HG02852 (cell line): ENCODE results near the gene CS.
A peak's percentile ranks its signal among the peaks of the same experiment; 100 is the strongest.
"Not testable (repeated sequence)": the region's sequence is repeated elsewhere in the genome, so short reads cannot be mapped to it uniquely, and the experiment has no call there.

Experiments used
- ATAC-seq: cut with Tn5 transposase; IDR thresholded peaks from one replicate; pipeline ENCODE4 v1.9.1; 2021; ENCODE audit warnings: mild to moderate bottlenecking, moderate library complexity; ENCODE audit not compliant: unreplicated experiment

Gene CS

DNA sequence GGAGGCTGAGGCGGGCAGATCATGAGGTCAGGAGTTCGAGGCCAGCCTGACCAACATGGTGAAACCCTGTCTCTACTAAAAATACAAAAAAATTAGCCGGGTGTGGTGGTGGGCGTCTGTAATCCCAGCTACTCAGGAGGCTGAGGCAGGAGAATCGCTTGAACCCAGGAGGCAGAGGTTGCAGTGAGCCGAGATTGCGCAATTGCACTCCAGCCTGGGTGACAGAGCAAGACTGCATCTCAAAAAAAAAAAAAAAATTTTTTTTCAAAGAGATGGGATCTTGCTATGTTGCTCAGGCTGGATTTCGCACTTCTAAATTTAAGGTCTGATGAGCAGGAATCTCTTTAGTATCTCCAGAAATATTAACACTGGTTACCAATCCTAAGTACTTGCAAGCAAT lies 21.5 kb upstream of the CS start:
- not testable (repeated sequence) for ATAC-seq

DNA sequence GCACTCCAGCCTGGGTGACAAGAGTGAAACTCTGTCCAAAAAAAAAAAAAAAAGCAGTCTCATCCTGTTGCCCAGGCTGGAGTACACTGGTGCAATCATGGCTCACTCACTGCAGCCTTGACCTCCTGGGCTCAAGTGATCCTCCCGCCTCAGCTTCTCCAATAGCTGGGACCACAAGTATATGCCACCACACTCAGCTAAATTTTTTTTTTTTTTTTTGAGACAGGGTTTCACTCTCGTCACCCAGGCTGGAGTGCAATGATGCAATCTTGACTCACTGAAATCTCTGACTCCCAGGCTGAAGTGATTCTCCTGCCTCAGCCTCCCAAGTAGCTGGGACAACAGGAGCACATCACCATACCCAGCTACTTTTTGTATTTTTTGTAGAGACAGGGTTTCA lies 20.9 kb upstream of the CS start:
- ATAC-seq, result no peak

DNA sequence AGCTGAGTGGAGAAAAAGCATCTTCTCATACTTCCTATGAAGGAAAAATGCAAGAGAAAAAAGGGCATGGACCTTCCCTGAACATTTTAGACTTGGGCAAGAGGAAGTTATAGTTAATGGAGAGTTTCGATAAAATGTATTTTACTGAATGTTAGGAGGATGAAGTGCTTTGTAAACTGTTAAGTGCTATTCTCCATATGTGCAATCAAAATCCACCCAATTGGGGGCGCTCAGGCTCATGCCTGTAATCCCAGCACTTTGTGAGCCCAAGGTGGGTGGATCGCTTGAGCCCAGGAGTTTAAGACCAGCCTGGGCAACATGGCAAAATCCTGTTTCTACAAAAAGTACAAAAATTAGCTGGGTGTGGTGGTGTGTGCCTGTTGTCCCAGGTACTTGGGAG lies 17.5 kb upstream of the CS start:
- ATAC-seq, result no peak

DNA sequence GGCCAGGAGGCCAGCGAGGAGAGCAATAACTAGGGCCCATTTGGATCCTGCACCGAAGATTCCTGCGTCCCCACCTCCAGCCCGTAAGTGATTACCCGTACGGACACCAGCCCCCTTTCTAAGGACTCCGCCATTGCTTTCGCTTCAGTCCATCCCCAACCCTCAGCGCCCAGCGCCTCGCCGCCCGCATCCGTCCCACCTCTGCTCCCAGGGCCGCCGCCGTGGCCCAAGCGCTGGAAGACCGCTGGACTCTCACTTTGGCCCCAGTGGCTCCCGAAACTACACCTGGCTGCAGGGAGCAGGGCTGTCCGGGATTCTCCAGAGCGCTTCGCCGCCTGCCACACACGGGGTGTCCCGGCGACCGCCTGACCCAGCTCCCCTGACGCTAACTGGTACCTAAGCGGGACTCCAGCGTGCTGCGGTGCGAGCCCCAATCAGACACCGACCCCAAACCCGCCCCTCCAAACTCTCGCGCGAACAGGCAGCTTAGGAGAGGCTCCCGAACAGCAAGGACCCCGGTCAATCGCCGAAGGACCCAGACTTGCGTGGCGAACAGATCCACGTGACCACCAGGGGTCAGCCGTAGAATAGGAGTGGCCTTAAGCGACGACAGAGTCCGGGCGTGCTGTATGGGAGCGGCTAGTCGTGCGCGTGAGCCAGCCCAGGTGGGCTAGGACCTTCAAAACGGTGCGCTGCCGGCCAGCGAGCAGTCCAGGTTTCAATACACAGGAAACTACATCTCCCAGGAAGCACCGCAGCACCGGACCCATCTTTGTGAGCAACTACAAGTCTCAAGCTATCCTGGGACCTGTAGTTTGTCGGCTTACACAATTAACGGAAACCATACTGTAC lies 15.7 kb upstream of the CS start, which contains the start of gene CNPY2:
Gene CNPY2, minus strand, starts transcription at position 367 of the 852 bp plus-strand sequence. CDS start 771 bp downstream, outside the sequence.
- ATAC-seq, result peak; percentile 88

DNA sequence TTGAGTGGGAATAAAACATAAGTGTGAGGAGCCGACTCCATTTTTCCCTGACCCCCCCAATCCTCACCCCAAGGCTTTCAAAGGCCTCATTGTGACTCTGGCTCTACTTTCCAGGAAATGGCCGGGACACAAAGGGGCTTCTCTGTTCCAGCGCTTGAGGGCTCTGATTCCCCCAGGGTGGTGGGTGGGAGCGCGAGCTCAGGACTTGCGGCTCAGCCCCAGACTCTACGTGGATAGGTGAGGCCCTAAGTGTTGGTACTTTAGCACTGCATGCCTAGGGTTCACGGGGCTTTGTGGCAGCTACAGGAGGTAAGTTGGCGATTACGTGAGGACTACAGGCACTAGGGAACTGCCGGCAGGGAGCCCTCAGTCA lies 15.1 kb upstream of the CS start:
- ATAC-seq, result no peak

DNA sequence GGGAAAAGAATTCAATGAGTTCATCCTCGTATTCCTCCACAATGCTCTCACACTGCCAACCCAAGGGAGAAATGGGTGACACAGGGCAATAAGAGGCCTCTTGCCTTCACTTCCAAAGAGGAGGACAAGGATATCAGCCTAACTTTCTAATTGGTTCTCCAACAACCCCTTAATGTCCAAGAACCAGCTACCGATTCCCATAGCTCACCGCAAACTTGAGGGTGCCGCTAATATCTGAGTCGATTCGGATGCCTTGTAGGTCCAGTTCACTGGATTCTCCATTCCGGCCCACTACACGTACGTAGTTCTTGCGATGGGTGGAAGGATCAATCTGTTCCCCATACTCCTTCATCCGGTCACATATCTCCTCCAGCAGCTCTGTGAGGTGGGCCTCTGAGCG lies 10.9 kb upstream of the CS start:
- ATAC-seq, result no peak

DNA sequence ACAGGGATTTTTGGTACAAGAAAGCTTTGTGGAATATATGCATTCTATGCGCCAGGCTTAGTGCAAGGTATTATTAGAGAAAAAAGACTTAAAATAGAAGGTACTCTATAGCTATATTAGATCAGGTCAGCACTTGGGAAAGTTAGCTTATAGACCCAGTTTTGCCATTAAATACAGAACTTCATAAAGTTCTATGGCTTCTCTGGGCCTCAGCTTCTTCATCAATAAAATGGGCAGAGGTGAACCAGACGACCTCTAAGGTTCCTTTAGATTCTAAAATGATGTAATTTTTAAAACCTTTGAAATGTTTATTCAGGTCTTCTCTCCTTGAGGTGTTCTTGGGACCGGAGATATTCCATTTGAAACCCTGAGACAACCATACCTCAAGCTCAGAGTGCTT lies 8.6 kb upstream of the CS start:
- ATAC-seq, result no peak

DNA sequence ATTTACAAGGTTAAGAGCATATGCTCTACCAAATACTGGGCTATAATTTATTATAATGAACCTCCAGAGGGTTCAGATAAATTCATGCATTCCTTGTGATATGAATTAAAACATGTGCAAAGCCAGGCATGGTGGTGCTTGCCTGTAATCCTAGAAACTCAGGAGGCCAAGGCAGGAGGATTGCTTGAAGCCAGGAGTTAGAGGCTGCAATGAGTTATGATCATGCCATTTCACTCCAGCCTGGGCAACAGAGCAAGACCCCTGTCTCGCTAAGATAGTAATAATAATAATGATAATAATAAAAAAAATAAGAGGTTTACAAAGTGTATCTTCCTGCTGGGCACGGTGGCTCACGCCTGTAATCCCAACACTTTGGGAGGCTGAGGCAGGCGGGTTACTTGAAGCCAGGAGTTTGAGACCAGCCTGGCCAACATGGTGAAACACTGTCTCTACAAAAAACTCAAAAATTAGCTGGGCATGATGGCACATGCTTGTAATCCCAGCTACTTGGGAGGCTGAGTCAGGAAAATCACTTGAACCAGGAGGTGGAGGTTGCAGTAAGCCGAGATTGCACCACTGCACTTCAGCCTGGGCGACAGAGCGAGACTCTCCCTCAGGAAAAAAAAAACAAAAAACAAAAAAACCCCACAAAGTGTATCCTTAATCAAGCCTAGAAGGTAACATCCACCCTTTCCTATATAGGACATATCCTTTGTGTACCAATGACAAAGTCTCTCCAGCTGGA lies 7.3 kb upstream of the CS start:
- no peak for ATAC-seq

DNA sequence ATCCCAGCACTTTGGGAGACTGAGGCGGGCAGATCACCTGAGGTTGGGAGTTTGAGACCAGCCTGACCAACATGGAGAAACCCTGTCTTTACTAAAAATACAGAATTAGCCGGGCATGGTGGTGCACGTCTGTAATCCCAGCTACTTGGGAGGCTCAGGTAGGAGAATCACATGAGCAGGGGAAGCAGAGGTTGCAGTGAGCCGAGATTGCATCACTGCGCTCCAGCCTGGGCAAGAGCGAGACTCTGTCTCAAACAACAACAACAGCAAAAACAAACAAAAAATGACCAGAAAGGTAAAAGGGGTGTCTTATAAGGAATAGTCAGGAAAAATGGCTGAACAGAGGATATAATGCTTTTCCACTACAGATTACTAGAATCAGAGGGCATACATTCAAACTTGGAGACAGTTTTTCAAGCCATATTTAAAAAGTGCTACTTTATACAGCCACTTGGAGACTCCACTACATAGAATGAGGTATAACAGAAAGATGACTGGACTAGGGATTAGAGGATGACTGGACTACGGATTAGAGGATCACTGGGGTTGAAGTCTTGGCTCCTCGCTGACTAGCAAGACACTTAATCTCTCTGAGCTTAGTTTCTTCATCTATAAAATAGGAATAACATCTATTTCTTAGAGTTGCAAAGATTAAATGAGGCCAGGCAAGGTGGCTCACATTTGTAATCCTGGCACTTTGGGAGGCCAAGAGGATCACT lies 4.9 kb upstream of the CS start:
- no peak for ATAC-seq

DNA sequence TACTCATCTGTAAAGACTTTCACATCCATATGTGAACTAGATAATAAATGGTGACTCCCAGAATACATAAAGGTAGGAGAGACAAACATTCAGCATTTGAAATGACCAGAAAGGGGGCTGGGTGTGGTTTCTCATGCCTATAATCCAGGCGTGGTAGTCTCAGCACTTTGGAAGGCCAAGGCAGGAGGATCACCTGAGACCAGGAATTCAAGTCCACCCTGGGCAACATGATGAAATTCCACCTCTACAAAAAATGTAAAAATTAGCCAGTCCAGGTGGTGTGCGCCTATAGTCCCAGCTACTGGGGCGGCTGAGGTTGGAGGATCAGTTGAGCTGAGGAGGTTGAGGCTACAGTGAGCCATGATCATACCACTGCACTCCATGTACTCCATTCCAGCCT lies 4.1 kb upstream of the CS start:
- ATAC-seq, result no peak

DNA sequence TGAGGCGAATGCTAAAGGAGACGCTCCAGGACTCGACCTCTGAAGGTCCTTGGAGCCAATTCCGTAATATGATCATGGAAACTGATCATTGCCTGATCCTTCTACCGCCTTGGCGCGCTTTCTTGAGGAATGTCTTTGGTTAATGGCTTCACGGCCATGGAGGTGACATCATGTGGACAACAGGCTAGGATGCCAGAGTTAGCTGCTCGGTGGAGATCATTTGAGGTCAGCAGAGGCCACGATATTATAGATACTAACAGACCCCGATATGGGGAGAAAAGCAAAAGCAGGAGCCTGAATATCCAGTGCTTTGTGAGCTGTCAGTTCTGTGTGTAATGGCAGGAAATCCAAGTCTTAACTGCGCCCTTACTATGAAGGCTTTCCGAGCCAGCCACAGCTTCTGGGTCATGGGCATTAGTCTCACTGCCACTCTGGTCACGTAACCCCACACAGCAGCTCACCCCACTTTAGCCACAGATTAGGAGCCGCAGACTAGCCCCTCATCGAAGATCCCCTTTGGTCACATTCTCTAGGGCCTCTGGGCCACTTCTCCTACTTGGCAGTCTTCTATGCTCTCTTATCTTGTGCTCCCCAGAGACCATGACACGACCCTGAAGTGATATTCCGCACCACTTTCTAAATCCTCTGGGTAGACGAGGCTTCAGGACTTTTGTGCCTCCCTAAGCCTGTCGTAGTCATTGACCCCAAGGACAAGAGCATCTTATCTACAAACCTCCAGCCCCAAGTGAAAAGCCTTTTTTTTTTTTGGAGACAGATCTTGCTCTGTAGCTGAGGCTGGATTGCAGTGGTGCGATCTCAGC lies 724 bp upstream of the CS start:
- no peak for ATAC-seq

DNA sequence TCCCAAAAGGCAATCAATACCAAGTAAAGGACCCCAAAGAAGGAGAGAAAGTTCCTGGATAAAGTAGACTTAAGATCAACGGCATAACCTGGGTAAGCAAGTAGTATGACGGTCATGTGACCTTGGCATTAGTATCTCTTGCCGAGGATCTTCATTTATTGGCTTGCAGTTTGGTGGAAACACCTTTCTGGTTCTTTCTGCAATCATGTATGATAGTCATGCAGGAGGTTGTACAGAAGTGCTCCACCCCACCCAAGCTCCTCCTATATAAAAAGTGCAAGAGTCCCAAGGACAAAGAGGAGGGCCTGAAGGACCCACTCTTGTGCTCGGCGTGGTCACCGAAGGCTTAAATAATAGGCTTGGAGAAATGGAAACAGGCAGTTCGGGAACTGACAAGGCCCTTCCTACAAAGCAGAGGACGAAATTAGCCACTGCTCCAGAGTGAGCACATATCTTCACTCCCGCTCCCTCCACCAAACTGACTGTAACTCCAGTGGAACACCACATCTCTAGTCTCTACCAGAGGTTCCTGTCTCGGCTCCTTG lies 750 bp downstream of the CS start:
- ATAC-seq, result no peak

DNA sequence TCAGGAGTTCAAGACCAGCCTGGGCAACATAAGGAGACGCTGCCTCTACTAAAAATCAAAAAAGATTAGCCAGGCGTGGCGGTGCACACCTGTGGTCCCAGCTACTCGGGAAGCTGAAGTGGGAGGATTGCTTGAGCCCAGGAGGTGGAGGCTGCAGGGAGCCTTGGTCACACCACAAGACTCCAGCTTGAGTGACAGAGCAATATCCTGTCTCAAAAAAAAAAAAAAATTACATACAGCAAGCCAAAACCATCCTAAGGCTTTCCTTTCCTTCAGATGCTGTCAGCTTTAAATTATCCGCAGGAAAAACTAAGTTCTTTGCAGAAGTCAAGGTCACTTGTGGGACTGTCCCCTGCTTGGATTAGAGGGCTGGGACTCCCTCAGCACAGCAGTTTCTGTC lies 1.3 kb downstream of the CS start:
- ATAC-seq, result no peak

DNA sequence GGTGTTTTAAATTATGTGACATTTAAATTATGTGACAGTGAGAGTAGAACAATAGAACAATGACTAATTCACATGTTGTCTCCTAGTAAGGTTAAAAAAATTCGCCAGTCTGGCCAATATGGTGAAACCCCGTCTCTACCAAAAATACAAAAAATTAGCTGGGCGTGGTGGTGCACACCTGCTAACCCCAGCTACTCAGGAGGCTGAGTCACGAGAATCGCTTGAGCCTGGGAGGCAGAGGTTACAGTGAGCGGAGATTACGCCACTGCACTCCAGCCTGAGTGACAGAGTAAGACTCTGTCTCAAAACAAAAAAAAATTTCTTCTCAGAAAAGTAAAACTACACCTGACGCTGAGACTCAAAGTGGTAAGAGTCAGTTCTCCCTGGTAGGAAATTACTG lies 2.7 kb downstream of the CS start:
- ATAC-seq, result no peak

DNA sequence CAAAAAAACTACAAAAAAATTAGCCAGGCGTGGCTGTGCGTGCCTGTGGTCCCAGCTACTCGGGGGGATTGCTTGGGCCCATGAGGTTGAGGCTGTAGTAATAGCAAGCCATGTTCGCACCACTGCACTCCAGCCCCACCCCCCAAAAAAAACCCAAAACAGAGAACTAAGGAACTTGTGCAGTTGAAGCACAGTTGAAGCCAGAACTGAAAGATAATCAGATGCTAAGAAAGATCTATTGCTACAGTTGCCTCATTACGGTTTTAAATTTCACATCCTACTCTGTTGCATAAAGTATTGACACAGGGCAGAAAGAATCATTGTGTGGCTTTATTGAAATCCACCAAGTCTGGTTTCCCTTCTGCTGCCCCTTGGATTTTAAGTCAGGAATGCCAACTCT lies 3.8 kb downstream of the CS start:
- no peak for ATAC-seq

DNA sequence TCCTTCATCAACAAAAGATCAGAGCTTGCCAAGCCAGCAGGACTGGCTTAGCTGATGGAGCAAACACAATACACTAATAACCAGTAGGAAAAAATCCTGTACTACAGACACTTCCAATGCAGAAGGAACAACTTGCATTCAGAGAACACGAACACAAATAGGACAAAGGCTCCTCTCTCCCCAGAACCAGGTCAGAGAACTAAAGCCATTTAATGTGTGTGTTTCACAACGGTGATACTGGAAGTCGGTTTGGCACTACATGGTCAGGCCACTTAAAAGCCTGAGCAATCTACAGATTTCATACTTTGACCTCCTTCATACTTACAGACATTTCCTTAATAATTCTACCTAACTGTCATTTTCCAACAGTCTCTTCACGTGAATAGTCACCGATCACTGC lies 6.3 kb downstream of the CS start:
- ATAC-seq, result no peak

DNA sequence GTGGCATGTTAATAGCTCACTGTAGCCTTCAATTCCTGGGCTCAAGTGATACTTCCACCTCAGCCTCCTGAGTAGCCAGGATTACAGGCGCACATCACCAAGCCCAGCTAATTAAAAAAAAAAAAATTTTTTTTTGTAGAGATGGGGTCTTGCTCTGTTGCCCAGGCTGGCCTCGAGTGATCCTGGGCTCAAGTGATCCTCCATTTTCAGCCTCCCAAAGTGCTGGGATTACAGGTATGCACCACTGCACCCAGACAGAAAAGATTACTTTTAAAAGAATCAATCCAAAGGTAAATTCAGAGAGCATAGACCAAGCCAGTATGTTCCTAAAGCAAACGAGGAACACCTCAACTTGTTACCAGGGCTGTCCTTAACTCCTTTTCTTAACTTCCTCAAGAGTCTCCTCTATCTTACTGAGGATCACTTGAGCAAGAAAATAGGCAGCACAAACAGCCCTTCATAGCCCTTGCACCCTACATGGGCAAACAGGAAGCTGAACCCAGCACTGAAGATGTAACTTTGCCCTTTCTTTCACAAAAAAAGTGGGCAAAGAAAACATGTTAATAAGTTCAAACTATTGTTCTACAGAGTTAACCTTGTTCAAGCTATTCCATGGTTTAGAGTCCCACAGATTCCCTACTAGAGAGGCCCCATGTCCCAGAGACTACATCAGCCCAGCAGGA lies 11.3 kb downstream of the CS start:
- ATAC-seq, result no peak

DNA sequence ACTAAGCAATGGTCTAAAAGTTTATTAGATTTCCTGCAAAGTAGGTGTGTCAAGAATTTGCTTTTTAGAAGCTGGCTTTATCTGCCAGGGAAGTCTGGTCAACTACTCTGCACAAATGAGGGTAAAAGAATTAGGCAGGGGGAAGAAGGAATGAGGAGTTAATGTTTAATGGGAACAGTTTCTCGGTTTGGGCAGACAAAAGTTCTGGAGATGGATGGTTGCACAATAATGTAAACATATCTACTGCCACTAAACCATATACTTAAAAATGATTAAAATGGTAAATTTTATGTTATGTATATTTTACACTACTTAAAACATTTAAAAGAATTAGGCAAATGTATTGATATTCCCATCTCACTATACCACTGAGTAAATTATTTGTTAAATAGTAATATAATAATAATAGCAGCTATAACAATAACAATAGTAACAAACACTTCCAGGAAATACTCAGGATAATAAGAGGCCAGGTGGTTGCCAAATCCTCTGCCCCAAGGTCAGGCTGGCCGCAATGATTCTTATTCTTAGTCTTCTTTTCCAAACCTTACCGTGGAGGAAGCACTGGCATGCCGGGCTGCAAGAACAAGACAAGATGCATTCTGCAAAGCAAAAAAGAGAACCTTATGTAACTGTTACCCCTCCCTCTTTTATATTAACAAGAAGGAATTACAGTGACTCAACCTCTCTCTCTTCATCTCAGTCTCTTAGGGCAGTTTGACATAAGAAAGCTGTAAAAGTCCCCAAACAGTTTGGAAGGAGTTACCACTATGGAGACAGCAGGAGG lies 13.9 kb downstream of the CS start:
- ATAC-seq, result no peak

DNA sequence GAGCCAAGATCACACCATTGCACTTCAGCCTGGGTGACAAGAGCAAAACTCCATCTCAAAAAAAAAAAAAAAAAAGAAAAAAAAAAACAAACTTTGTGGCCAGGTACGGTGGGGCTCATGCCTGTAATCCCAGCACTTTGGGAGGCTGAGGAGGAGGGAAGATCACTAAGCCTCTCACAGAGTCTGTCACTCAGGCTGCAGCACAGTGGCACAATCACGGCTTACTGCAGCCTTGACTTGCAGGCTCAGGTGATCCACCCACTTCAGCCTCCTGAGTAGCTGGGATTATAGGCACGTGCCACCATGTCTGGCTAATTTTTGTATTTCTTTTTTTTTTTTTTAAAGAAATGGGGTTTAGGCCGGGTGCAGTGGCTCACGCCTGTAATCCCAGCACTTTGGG lies 15.9 kb downstream of the CS start:
- ATAC-seq, result not testable (repeated sequence)
